ENCODE measurements around the gene CYTH4. TPM values are rescaled to one million over a fixed set of nuclear protein-coding genes. Genes with fewer than 3 reads are reported as not detected.
A peak's percentile ranks its signal among the peaks of the same experiment; 100 is the strongest.

CYTH4 gene
- total RNA-seq, 1 experiment from 2014 or later: not detected

- TF ChIP-seq EZH2 (IDR thresholded peaks at IDR 0.05; ENCODE audit: low read depth) (no peak), CTCF (conservative IDR thresholded peaks at IDR 0.05) (peak; percentile 98)
- Histone ChIP-seq H4K20me1 (ENCODE audit: insufficient read depth) (no peaks in the 10 kb centered on the region), H3K27ac (no peak overlapping the region), H3K9me3 (ENCODE audit: insufficient read depth, low read depth) (peaks cover 13% of the 10 kb centered on the region), H2AFZ (no peak overlapping the region), H3K4me1 (replicated peaks; ENCODE audit: insufficient read depth) (peaks cover 19% of the 10 kb centered on the region; the same call in 1 of the 2 replicates), H3K4me3 (no peak overlapping the region), H3K36me3 (ENCODE audit: low read depth) (no peaks in the 10 kb centered on the region), H3K9me2 (ENCODE audit: insufficient read depth) (no peaks in the 10 kb centered on the region), H3K79me2 (ENCODE audit: low read depth) (no peaks in the 10 kb centered on the region), H3K4me2 (peak overlapping the region; percentile 44; the same call in 1 of the 2 replicates), H3K27me3 (ENCODE audit: insufficient read depth, low read depth) (no peaks in the 10 kb centered on the region), H3F3A (ENCODE audit: insufficient read depth, low read depth) (peaks cover 11% of the 10 kb centered on the region; the same call in 1 of the 2 replicates)
- POLR2A ChIA-PET (ENCODE audit: unreplicated experiment): no interaction called here
- intact Hi-C loops (cut with micrococcal nuclease; ENCODE audit: unreplicated experiment): loop anchor here (1.0 to 2.0 kb wide), 3 partner anchors 62 to 478 kb away; no protein-coding TSS in a partner anchor
- DNase-seq: peak in 1 of 2 experiments; percentile 67
- CTCF ChIA-PET: interaction anchor here (0.6 to 1.5 kb wide), 6 partner anchors 32 to 645 kb away, joined by 3 to 5 read pairs (median 4); no protein-coding TSS in a partner anchor
- BruUV-seq (replicated peaks): no TSS peak
Measured at GRCh38 chr22:37260901-37261336, 21.4 kb upstream of the CYTH4 start.

- no peak overlapping the region for H3K4me3 ChIP-seq
- POLR2A ChIA-PET (ENCODE audit: unreplicated experiment): no interaction called here
- CTCF ChIA-PET: interaction anchor here (0.6 kb wide), 1 partner anchor 303 kb away, joined by 8 read pairs; no protein-coding TSS in a partner anchor
- H3K9me3 ChIP-seq (ENCODE audit: insufficient read depth, low read depth): peaks cover 13% of the 10 kb centered on the region
- no peaks in the 10 kb centered on the region for H3K79me2 ChIP-seq (ENCODE audit: low read depth)
- TF ChIP-seq CTCF (conservative IDR thresholded peaks at IDR 0.05) (no peak), EZH2 (IDR thresholded peaks at IDR 0.05; ENCODE audit: low read depth) (no peak)
- no peaks in the 10 kb centered on the region for H3K27me3 ChIP-seq (ENCODE audit: insufficient read depth, low read depth)
- no TSS peak for BruUV-seq (replicated peaks)
- H3F3A ChIP-seq (ENCODE audit: insufficient read depth, low read depth): peaks cover 11% of the 10 kb centered on the region; the same call in 1 of the 2 replicates
- no peak overlapping the region for H3K4me2 ChIP-seq
- no peak for DNase-seq
- H3K9me2 ChIP-seq (ENCODE audit: insufficient read depth): no peaks in the 10 kb centered on the region
- intact Hi-C loops (cut with micrococcal nuclease; ENCODE audit: unreplicated experiment): no loop called here
- no peaks in the 10 kb centered on the region for H4K20me1 ChIP-seq (ENCODE audit: insufficient read depth)
- no peak overlapping the region for H2AFZ ChIP-seq
- no peaks in the 10 kb centered on the region for H3K36me3 ChIP-seq (ENCODE audit: low read depth)
- no peak overlapping the region for H3K27ac ChIP-seq
- H3K4me1 ChIP-seq (replicated peaks; ENCODE audit: insufficient read depth): peaks cover 22% of the 10 kb centered on the region
Measured at GRCh38 chr22:37262346-37262745, 20.0 kb upstream of the CYTH4 start.

GRCh38 chr22:37263966-37264887, 18.1 kb upstream of the CYTH4 start:
- no peak overlapping the region for H2AFZ ChIP-seq
- no peak overlapping the region for H3K4me2 ChIP-seq
- no TSS peak for BruUV-seq (replicated peaks)
- no peak for DNase-seq
- no peaks in the 10 kb centered on the region for H4K20me1 ChIP-seq (ENCODE audit: insufficient read depth)
- no peaks in the 10 kb centered on the region for H3K27me3 ChIP-seq (ENCODE audit: insufficient read depth, low read depth)
- POLR2A ChIA-PET (ENCODE audit: unreplicated experiment): no interaction called here
- H3K4me3 ChIP-seq: no peak overlapping the region
- CTCF ChIA-PET: no interaction called here
- H3F3A ChIP-seq (ENCODE audit: insufficient read depth, low read depth): no peaks in the 10 kb centered on the region; the same call in 1 of the 2 replicates
- peaks cover 13% of the 10 kb centered on the region for H3K9me3 ChIP-seq (ENCODE audit: insufficient read depth, low read depth)
- H3K36me3 ChIP-seq (ENCODE audit: low read depth): no peaks in the 10 kb centered on the region
- no peaks in the 10 kb centered on the region for H3K79me2 ChIP-seq (ENCODE audit: low read depth)
- no peaks in the 10 kb centered on the region for H3K9me2 ChIP-seq (ENCODE audit: insufficient read depth)
- no peak overlapping the region for H3K27ac ChIP-seq
- intact Hi-C loops (cut with micrococcal nuclease; ENCODE audit: unreplicated experiment): no loop called here
- H3K4me1 ChIP-seq (replicated peaks; ENCODE audit: insufficient read depth): peaks cover 16% of the 10 kb centered on the region
- TF ChIP-seq EZH2 (IDR thresholded peaks at IDR 0.05; ENCODE audit: low read depth) (no peak), CTCF (conservative IDR thresholded peaks at IDR 0.05) (no peak)
